CD14-positive monocyte (primary cell): ENCODE data around the gene PITRM1. TPM values are rescaled to one million over a fixed set of nuclear protein-coding genes. Genes with fewer than 3 reads are reported as not detected.

Source experiments
- DNase-seq, 3 donors: peaks; one replicate each; pipeline ENCODE4 v3.0.0-alpha.2; 2011 to 2022
- H2AFZ ChIP-seq: 2 replicates; pipeline ENCODE4 v1.6.0; 2012; ENCODE audit warnings: mild to moderate bottlenecking, low read depth, low read length, inconsistent platforms; ENCODE audit not compliant: insufficient read depth, poor library complexity, severe bottlenecking
- H3K27ac ChIP-seq, 2 donors: 1 replicate in 1 of 2; 2 replicates in 1 of 2; pipeline ENCODE4 v1.5.1; 2012 to 2013; ENCODE audit warnings: low read length in 2 of 2, control low read depth in 1 of 2, inconsistent platforms in 1 of 2, low read depth in 1 of 2, mild to moderate bottlenecking in 1 of 2
- H3K27me3 ChIP-seq, 2 donors: one replicate each; pipeline versions ENCODE4 v1.6.0 to v1.6.1; 2011 to 2013; ENCODE audit warnings: low read length in 2 of 2; ENCODE audit not compliant: control insufficient read depth in 2 of 2, insufficient read depth in 2 of 2
- H3K36me3 ChIP-seq, 2 donors: replicated peaks in 1 of 2; 1 replicate in 1 of 2; 2 replicates in 1 of 2; pipeline versions ENCODE4 v1.5.1 to v1.6.1; 2012 to 2013; ENCODE audit warnings: low read length in 2 of 2, control low read depth in 1 of 2, inconsistent platforms in 1 of 2, mild to moderate bottlenecking in 1 of 2; ENCODE audit not compliant: insufficient read depth in 2 of 2, control insufficient read depth in 1 of 2
- H3K4me1 ChIP-seq, 2 donors: 1 replicate in 1 of 2; 2 replicates in 1 of 2; pipeline versions ENCODE4 v1.5.1 to v1.6.1; 2012 to 2013; ENCODE audit warnings: low read length in 2 of 2, control low read depth in 1 of 2, inconsistent platforms in 1 of 2, mild to moderate bottlenecking in 1 of 2, moderate library complexity in 1 of 2; ENCODE audit not compliant: insufficient read depth in 2 of 2, control insufficient read depth in 1 of 2
- H3K4me2 ChIP-seq: replicated peaks from 2 replicates; pipeline ENCODE3; 2012; ENCODE audit warnings: low read length, moderate library complexity, mild to moderate bottlenecking; ENCODE audit not compliant: poor library complexity, severe bottlenecking; ENCODE audit errors: extremely low read depth
- H3K4me3 ChIP-seq, 3 experiments: fragments of 200-600 bp in 1 of 3; sonication (generic) in 1 of 3; replicated peaks in 1 of 3; 1 replicate in 2 of 3; 2 replicates in 1 of 3; pipeline ENCODE4 v1.5.1; 2011 to 2013; ENCODE audit warnings: low read length in 3 of 3, mild to moderate bottlenecking in 3 of 3, control low read depth in 2 of 3, low read depth in 2 of 3, inconsistent platforms in 1 of 3, moderate library complexity in 1 of 3
- H3K79me2 ChIP-seq: 2 replicates; pipeline ENCODE4 v1.6.0; 2012; ENCODE audit warnings: mild to moderate bottlenecking, control low read depth, inconsistent platforms, low read length, moderate library complexity; ENCODE audit not compliant: insufficient read depth
- H3K9ac ChIP-seq: 2 replicates; pipeline ENCODE4 v1.6.0; 2017; ENCODE audit warnings: low read length, mild to moderate bottlenecking; ENCODE audit not compliant: insufficient read depth, poor library complexity, severe bottlenecking
- H3K9me3 ChIP-seq, 2 donors: replicated peaks in 1 of 2; 1 replicate in 1 of 2; 2 replicates in 1 of 2; pipeline versions ENCODE4 v1.5.1 to v1.6.1; 2012 to 2013; ENCODE audit warnings: low read length in 2 of 2, control low read depth in 1 of 2; ENCODE audit not compliant: control insufficient read depth in 1 of 2, insufficient read depth in 1 of 2
- H4K20me1 ChIP-seq: 2 replicates; pipeline ENCODE4 v1.6.0; 2012; ENCODE audit warnings: mild to moderate bottlenecking, low read length, control low read depth, moderate library complexity; ENCODE audit not compliant: insufficient read depth
- H3K27ac Mint-ChIP-seq, 7 donors: one replicate each; pipeline ENCODE4 v1.8.0; 2020; ENCODE audit warnings: mild to moderate bottlenecking in 7 of 7, mixed read lengths in 7 of 7, moderate library complexity in 6 of 7, inconsistent platforms in 2 of 7
- H3K27me3 Mint-ChIP-seq, 3 donors: one replicate each; pipeline ENCODE4 v1.8.0; 2021 to 2022; ENCODE audit warnings: low read depth in 3 of 3, mild to moderate bottlenecking in 3 of 3, mixed read lengths in 3 of 3, moderate library complexity in 3 of 3, inconsistent platforms in 1 of 3
- H3K36me3 Mint-ChIP-seq, 2 donors: one replicate each; pipeline ENCODE4 v1.8.0; 2020; ENCODE audit warnings: mixed read lengths in 2 of 2, inconsistent platforms in 1 of 2, mild to moderate bottlenecking in 1 of 2
- H3K4me1 Mint-ChIP-seq: one replicate; pipeline ENCODE4 v1.8.0; 2020; ENCODE audit warnings: mild to moderate bottlenecking, mixed read lengths
- H3K4me3 Mint-ChIP-seq, 2 donors: one replicate each; pipeline ENCODE4 v1.8.0; 2020; ENCODE audit warnings: mild to moderate bottlenecking in 2 of 2, mixed read lengths in 2 of 2, moderate library complexity in 1 of 2
- H3K9me3 Mint-ChIP-seq, 7 donors: one replicate each; pipeline ENCODE4 v1.8.0; 2020 to 2022; ENCODE audit warnings: mixed read lengths in 7 of 7, mild to moderate bottlenecking in 6 of 7, moderate library complexity in 6 of 7, inconsistent platforms in 2 of 7
- CTCF ChIP-seq: fragments of 200-600 bp; IDR thresholded peaks from one replicate; pipeline ENCODE4 v1.8.0; 2022; ENCODE audit warnings: antibody characterized with exemption, mild to moderate bottlenecking
- WGBS: methylation state at CpG from one replicate; pipeline ENCODE4 v1.1.5; 2013; ENCODE audit warnings: missing lambda C conversion rate; ENCODE audit not compliant: insufficient coverage; 5-methylcytosine and 5-hydroxymethylcytosine counted together
- intact Hi-C, 2 donors: fragments of 100-400 bp; cut with micrococcal nuclease; formaldehyde crosslinking; loops; one replicate each; pipeline versions ENCODE4 v1.15.0 to v1.15.1; 2023
- polyA plus RNA-seq, 3 donors: library from polyadenylated mRNA; depleted of rRNA in 1 of 3; unstranded in 2 of 3; stranded (reverse) in 1 of 3; fragments of 300-500 nt in 2 of 3; fragments of >200 nt in 1 of 3; fragmentation: Illumina TruSeq in 2 of 3; gene quantifications; 1 replicate in 2 of 3; 2 replicates in 1 of 3; pipeline ENCODE4 v1.2.3, GENCODE V29; 2012 to 2021

Gene PITRM1
- polyA plus RNA-seq, 3 donors: 15.3 to 45.7 (median 23.2) TPM

- Histone ChIP-seq H3K79me2 (no peaks in the 10 kb centered on the region), H3K4me3 (no peak overlapping the region), H3K27ac (no peak overlapping the region), H3K9me3 (no peaks in the 10 kb centered on the region), H3K9ac (no peak overlapping the region), H3K4me1 (peaks cover 4 to 8% of the 10 kb centered on the region in 2 donors), H4K20me1 (no peaks in the 10 kb centered on the region), H3K4me2 (no peak overlapping the region), H3K27me3 (peaks cover 5 to 21% of the 10 kb centered on the region in 2 donors), H2AFZ (no peak overlapping the region), H3K36me3 (no peaks in the 10 kb centered on the region)
- DNase-seq: no peak
- Mint-ChIP-seq H3K27me3 (peaks cover 29 to 36% (median 35%) of the 10 kb centered on the region in 3 donors), H3K4me1 (peaks cover 8% of the 10 kb centered on the region), H3K27ac (peak overlapping the region in 1 of 7 donors; percentile 37), H3K36me3 (no peaks in the 10 kb centered on the region), H3K4me3 (no peak overlapping the region), H3K9me3 (no peaks in the 10 kb centered on the region)
- intact Hi-C loops: loop anchor here in 1 of 2 donors (5.0 kb wide), 1 partner anchor 1466 kb away; no protein-coding TSS in a partner anchor
- TF ChIP-seq CTCF: no peak
- WGBS: 99% methylated on average over 10 of the region's 10 CpGs
Measured at GRCh38 chr10:3196482-3196881, 23.9 kb upstream of the PITRM1 start.

GRCh38 chr10:3195726-3196125 is 23.1 kb upstream of the PITRM1 start:
- TF ChIP-seq CTCF: no peak
- whole genome bisulfite sequencing: 94% methylated on average over 7 of the region's 9 CpGs
- H3K36me3 Mint-ChIP-seq: no peaks in the 10 kb centered on the region
- H3K4me3 Mint-ChIP-seq: no peak overlapping the region
- no peaks in the 10 kb centered on the region for H3K36me3 ChIP-seq
- intact Hi-C loops: loop anchor here in 1 of 2 donors (5.0 kb wide), 1 partner anchor 1467 kb away; no protein-coding TSS in a partner anchor
- no peaks in the 10 kb centered on the region for H4K20me1 ChIP-seq
- H3K4me1 Mint-ChIP-seq: peaks cover 8% of the 10 kb centered on the region
- no peak overlapping the region for H3K4me2 ChIP-seq
- H2AFZ ChIP-seq: no peak overlapping the region
- DNase-seq: no peak
- H3K4me1 ChIP-seq: peaks cover 4 to 8% of the 10 kb centered on the region in 2 donors
- no peak overlapping the region for H3K27ac Mint-ChIP-seq
- peaks cover 5 to 21% of the 10 kb centered on the region in 2 donors for H3K27me3 ChIP-seq
- H3K27ac ChIP-seq: no peak overlapping the region
- H3K4me3 ChIP-seq: no peak overlapping the region
- H3K27me3 Mint-ChIP-seq: peaks cover 29 to 36% (median 35%) of the 10 kb centered on the region in 3 donors
- no peaks in the 10 kb centered on the region for H3K9me3 ChIP-seq
- no peak overlapping the region for H3K9ac ChIP-seq
- no peaks in the 10 kb centered on the region for H3K79me2 ChIP-seq
- no peaks in the 10 kb centered on the region for H3K9me3 Mint-ChIP-seq
